GM18868 (cell line): ENCODE measurements around the gene GPX6.
"Not testable (repeated sequence)": the region's sequence is repeated elsewhere in the genome, so short reads cannot be mapped to it uniquely, and the experiment has no call there.

ENCODE experiments used
- ATAC-seq: cut with Tn5 transposase; IDR thresholded peaks from one replicate; pipeline ENCODE4 v1.9.1; 2021; ENCODE audit warnings: mild to moderate bottlenecking, moderate library complexity; ENCODE audit not compliant: unreplicated experiment

The GPX6 gene

DNA sequence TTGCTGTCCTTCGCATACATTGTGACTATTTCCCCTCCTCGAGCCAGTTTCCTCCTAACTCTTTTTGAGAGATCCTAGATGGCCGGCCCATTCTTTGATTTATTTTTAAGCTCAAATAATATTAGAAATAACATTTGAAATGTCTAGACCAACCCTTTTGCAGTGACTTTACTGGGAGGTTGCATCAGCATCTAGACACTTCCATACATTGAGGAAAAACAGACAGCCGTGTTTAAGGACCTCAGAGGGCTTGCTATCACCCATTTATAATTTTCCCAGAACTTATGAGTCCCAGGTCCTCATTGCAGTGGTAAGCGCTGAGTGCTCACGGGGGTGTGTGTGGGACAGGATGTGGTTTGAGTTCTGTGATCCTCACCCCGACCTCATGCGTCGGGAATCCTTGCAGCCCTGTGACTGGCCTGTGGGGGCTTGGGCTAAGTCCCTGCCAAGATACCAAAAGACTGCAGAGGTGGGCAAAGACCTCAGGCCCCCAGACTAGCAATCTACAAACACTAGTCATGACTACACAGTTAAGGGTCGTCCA, 10.0 kb upstream of the GPX6 start, which contains the start of gene GPX5:
TSS of gene GPX5 (plus strand) at position 386 of the 544 bp plus-strand sequence. CDS start at position 519, 133 bp downstream.
- ATAC-seq = no peak

DNA sequence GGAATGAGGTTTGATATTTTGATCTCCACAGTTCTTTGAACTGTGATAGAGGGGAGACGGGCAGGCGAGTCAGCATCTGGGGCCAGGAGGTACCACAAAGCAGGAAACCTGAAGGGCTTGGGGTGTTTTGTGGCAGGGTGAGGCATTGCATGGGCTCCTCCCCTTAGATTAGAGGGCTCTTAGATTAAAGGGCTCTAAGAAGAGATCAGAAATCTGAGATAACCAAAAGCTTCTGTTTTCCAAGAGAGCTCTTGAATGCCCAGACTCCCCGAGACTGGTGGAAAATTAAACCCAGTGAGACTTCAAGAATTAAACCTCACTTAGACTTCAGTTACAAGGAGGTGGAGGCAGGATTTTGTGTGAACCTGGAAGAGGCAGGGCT, 7.6 kb upstream of the GPX6 start:
- no peak for ATAC-seq

DNA sequence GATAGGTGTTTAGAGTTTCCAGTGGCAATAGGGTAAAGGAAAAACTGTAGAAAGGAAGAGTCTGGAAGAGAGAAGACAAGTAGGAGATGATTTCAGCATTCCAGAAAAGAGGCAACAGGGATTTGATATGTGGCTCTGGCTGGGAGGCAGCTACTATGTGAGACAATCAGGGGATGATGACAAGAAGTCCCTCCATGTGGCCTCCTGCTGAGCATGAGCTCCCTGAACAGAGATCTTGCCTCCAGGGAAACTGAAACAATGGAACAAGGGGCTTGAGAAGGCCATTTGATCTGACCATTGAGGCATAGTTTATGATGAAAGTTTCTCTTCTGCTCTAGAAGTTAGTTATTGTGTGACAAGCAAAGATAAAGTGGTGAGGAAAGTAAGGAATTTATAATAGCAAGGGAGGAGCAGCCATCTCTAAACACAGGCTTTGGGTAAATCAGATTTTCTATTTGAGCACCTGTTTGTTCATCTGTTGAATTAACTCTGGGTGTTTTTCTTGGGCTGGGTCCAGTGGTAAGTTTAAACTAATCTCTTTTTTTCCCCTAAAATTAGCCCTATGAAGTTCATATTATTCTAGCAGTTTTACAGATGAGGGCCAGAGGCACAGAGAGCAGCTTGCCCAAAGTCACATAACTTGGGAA, 7.1 kb upstream of the GPX6 start:
- ATAC-seq = no peak

DNA sequence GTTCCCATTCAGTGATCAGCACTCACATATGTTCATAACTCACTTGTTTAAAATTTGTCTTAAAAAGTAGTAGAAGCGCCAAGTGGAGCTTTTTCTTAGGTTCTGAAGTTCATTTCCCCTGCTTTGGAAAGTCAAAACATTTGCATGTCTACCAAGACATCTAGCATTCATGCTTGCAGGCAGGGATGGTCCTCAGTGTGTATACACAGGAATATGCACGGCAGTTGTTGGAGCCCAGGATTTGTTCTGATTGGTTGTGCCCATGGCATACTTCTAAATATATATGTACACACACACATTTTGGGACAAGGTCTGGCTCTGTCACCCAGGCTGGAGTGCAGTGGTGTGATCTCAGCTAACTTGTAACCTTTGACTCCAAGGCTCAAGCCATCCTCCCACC, 2.4 kb upstream of the GPX6 start:
- no peak for ATAC-seq

DNA sequence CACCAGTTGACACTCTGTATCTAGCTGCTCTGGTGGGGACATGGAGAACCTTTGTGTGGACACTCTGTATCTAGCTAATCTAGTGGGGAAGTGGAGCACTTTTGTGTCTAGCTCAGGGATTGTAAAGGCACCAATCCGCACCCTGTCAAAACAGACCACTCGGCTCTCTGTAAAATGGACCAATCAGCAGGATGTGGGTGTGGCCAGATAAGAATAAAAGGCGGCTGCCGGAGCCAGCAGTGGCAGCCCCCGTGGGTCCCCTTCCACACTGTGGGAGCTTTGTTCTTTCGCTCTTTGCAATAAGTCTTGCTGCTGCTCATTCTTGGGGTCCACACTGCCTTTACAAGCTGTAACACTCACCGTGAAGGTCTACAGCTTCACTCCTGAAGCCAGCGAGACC, 3.2 kb downstream of the GPX6 start:
- ATAC-seq = not testable (repeated sequence)

DNA sequence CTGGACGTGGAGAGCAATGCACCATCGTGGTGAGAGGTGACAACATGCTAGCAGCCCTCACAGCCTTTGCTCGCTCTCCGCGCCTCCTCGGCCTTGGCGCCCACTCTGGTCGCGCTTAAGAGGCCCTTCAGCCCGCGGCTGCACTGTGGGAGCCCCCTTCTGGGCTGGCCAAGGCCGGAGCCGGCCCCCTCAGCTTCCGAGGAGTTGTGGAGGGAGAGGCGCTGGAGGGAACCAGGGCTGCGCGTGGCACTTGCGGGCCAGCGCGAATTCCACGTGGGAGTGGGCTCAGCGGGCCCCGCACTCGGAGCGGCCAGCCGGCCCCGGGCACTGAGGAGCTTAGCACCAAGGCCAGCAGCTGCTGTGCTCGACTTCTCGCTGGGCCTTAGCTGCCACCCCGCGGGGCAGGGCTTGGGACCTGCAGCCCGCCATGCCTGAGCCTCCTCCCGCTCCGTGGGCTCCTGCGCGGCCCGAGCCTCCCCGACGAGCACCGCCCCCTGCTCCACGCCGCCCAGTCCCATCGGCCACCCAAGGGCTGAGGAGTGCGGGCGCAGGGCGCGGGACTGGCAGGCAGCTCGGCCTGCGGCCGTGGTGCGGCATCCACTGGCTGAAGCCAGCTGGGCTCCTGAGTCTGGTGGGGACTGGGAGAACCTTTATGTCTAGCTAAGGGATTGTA, 3.8 kb downstream of the GPX6 start:
- no peak for ATAC-seq

DNA sequence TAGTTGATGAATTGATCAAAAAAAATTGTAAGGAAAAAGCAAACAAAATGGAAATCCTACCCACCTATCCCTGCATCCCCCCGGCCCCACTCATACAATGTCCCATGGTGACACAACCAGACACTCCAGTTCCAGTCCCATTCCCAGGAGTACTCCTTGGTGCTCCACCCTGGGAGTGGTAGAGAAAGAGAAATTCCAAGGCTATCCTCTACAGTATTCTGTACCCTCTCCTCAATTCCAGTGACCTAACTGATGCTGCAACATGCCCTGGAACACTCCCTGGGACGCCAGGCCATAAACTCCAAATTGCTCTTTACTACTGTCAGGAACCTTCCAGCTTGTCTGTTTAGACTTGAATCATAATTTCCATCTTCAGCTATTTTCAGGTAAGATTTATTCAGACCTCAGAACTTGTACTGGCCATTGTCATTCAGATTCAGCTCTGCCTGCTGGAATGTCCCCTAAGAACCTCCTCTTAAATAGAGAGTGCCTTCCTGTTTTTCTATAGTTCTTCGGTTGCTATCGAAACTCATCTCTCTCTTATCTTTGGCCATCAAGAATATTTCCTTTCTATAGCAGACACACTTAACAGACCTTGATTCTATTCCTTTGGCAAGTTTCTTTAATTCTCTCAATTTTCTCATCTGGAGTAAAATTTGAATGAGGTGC, 8.7 kb downstream of the GPX6 start:
- ATAC-seq = no peak

DNA sequence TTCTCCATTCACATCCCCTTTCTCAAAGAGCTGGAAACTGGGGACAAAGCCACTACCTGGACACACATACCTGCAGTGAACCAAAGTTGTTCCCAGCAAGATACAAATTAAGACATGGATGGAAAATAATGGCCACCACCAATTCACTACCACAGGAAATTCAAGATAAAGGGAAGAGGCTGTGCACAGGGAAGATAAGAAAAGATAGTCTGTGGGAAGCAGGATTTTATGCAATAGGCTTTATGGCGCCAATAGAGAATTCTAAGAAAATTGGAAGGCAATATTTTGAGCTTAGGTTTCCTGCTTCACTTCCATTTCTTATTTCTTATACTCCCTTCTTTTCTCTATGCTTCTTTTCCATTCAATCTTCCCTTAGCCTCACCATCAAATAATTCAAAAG, 9.9 kb downstream of the GPX6 start:
- ATAC-seq = no peak

DNA sequence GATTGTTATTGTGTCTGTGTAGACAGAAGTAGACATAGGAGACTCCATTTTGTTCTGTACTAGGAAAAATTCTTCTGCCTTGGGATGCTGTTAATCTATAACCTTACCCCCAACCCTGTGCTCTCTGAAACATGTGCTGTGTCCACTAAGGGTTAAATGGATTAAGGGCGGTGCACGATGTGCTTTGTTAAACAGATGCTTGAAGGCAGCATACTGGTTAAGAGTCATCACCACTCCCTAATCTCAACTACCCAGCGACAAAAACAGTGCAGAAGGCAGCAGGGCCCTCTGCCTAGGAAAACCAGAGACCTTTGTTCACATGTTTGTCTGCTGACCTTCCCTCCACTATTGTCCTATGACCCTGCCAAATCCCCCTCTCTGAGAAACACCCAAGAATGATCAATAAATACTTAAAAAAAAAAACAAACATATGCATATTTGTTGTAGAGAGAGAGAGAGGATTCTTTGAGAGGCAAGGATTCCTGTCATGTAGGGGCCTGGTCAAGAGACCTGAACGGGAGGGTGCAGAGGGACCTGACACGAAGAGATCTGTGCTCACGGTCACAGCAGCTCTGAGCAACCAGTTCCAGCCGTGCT, 12.8 kb downstream of the GPX6 start:
- ATAC-seq = not testable (repeated sequence)

DNA sequence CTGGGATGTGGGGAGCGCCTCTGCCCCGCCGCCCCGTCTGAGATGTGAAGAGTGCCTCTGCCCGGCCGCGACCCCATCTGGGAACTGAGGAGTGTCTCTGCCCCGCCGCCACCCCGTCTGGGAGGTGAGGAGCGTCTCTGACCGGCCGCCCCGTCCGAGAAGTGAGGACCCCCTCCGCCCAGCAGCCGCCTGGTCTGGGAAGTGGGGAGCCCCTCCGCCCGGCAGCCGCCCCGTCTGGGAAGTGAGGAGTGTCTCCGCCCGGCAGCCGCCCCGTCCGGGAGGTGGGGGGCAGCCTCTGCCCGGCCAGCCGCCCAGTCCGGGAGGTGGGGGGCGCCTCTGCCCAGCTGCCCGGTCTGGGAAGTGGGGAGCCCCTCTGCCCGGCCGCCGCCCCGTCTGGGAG, 13.5 kb downstream of the GPX6 start:
- not testable (repeated sequence) for ATAC-seq

DNA sequence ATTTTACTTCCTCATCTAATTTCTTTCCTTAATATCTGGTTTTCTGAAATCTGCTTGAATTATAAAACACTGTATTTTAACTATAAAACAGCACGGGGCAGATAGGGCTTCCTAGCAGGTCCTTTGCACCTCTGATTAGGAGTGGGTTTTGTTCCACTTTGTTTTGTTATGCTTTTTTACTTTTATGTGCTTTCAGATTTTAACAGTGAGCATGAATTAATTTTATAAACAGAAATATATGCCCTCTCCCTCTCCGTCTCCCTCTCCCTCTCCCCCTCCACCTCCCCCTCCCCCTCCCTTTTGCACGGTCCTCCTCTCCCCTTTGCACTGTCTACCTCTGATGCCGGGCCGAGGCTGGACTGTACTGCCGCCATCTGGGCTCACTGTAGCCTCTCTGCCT, 14.3 kb downstream of the GPX6 start:
- no peak for ATAC-seq

DNA sequence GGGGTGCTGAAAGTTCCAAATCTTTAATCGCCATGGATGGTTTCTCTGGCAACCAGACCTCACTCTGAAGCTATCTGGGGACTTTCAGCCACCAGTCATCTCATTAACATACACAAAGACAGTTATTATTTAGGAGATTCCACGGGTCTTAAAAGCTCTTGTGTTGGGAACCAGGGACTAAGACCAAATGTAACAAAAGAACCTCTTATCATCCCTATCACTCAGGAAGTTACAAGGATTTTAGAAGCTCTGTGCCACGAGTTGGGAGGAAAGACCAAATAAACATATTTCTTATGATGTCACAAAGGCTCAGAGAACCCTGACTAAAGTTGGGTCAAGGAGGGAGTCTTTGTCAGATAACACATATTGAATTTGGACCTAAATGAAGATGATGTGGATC, 17.7 kb downstream of the GPX6 start:
- ATAC-seq = no peak

DNA sequence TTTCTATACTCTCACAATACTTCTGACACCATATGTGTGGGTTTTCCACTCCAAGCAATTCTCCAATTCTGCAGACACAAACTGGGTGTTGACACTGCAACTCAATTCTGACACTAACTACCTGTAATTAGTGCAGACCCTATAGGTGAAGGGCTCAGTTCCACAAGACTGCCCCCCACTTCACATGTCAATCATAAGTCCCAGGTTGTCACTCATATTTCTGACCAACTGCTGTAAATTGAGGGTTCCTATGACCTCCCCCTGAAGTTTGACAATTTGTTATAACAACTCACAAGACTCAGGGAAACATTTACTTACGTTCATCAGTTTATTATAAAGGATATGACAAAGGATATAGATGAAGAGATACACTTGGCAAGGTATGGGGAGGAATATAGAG, 18.3 kb downstream of the GPX6 start:
- ATAC-seq = no peak

DNA sequence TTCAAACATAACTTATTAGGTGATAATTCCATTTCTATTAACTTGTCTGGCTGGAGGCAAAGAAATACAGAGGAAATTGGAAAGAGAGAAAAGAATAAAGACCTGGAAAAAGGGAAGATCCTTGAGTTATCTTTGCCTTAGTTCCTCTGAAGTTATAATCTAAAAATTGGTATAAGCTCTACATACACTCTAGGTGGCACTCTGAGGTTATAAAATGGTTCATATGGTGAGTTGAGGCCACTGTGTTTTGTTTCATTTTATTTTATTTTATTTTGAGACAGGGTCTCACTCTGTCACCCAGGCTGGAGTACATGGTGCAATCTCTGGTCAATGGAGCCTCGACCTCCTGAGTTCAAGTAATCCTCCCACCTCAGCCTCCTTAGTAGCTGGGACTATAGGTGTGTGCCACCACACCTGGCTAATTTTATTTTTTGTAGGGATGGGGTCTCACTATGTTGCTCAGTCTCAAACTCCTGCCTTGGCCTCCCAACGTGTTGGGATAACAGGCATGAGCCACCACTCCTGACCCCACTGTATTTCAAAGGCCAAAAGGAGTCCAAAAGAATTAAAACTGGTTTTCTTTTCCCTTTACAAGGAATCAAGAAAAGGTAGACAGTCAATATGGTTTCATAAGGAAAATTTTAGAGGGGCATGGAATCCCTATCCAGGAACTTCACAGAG, 19.4 kb downstream of the GPX6 start:
- ATAC-seq = no peak

DNA sequence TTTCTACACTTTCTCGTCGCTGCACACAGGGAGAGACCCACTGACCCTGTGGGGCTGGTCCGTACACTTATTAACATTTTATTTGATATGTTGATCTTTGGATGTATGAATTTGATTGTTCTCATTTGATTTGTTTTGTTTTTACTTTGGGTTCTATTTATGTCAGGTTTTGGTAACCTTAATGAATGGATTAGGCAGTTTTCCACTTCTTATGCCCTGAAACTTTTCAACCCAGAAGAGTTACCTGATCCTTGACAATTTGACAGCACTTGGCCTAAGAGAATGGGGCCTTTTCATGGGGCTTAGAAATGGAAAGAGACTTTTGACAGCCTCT, 23.6 kb downstream of the GPX6 start:
- ATAC-seq = no peak

DNA sequence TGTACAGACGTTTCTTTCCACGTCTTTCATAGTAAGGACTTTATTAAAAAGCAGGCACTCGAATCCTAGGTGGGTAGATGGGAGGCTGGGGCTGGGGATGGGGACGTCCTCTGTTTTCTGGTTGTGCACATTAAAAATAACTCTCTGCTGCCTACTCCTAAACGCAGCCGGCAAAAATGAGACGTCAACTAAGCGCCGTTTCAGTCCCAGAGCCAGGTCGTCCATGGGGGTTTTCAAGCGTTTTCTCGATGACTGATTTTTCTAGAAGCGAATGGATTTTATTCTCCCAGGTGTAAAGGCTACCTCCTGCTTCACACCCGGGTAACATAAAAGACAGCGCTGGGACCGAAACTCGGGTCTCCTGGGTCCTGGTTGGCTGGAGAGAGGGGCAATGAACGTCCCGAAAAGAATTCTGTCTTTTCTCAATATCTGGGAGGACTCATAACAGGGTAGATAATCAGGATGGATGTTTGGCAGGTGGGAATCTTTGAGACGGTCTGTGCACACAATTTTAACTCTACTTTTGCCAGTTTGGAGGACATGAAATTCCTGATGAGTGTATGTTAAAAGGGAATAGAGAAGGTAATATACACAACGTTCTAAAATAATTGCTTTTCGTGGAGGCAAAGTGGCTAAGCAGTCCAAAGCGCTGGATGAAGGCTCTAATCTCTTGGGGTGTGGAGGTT, 25.2 kb downstream of the GPX6 start:
- peak; percentile 20 for ATAC-seq

DNA sequence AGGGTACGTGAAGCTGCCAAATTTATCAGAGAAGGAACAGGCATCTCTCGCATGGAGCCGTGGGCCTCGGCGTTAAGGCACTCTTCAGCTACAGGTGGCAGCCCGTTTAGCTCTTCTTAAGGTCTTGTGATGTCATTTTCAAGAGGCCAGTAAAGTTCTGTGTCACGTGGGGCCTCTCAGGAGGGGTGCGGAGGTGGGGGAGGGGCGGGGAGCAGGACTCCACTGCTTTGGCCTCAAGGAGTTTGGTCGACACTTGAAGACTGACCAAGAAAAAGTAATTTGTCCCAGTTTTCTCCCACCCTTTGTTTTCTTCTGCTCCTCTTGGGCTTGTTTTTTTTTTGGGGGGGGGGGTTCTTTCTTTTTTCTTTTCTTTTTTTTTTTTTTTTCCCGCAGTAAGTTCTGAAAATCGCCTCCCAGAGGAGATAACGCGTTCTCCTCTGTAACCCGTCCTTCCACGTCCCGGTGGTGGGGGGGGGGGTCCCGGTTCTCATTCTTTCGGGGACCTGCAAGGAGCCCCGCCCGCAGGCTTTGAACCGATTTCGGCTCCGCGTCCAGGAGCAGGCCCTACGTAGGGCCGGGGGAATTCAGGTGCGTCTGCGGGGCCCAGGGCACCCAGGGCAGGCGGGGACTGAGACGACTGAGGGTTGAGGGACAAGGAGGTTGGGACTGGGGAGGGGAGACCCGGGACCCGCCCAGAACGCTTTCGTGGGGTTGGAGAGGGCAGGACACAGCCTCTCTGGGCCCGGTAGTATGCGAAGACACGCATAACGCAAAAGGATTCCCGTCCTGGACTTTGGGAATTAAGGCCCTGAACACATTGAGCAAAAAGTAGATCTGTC, 26.0 kb downstream of the GPX6 start:
- peak; percentile 79 for ATAC-seq

DNA sequence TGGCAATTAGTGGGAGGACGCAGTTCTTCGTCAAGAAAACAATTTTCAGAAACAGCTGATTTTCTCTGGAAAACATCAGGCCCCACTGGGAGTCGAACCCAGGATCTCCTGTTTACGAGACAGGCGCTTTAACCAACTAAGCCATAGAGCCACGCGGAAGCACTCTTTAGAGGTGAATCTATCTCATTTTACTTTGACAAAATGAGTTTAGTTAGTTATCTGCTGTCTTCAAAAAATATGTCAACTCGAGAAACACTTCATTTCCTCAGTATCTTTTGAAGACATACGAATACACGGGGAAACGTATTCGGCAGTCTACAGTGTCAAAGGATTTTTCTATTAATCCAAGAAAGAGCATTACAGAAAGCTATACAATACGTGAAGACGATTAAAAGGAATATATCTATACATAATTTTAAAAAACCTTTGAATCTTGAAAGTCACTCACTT, 26.7 kb downstream of the GPX6 start:
- peak; percentile 28 for ATAC-seq

DNA sequence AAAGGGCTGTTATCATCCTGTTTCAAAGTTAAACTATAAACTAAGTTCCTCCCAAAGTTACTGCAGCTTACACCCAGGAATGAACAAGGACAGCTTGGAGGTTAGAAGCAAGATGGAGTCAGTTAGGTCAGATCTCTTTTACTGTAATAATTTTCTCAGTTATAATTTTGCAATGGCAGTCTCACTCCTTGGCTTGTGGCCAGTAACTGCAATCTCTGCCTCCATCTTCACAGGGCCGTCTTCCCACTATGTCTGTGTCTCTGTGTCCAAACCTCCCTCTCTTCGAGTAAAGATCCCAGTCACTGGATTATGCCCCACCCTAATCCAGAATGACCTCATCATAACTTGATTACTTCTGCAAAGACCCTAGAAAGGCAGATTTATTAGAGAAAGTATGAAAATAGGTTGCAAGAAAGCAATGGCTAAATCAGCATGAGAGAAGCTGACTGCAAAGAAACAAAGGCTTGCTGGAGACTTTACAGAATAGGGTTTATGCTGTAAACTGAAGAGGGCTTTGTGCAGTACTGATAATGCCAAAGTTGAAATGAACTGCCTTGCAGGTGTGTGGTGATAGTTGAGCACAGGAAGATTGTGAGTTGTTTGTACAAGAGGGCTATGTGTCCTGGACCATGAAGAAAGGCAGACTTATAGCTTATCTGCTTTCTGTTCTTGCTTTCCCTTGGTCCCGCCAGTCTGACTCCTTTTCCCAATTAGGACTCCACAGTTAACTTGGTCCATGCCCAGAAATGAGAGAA, 28.4 kb downstream of the GPX6 start:
- no peak for ATAC-seq
